HG03135 (cell line): ENCODE results near the gene SNX17.
A peak's percentile ranks its signal among the peaks of the same experiment; 100 is the strongest.

ENCODE experiments used
- ATAC-seq: cut with Tn5 transposase; IDR thresholded peaks from one replicate; pipeline ENCODE4 v1.9.1; 2021; ENCODE audit warnings: mild to moderate bottlenecking, moderate library complexity; ENCODE audit not compliant: unreplicated experiment

Gene SNX17

DNA sequence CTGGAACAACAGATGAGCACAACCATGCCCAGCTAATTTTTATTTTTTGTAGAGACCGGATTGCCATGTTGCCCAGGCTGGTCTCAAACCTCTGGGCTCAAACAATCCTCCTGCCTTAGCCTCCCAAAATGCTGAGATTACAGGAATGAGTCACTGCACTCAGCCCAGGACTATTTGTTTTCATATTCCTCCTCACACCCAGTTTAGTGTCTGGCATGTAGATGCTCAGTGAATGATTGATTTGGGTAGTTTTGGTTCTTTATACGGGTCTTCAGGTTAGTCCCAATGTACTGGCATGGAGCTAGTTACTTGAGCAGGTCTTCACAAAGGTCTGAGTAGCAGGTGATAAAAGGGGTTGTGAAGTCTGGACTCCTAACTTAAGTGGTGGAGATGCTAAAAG lies 6.5 kb upstream of the SNX17 start:
- no peak for ATAC-seq

DNA sequence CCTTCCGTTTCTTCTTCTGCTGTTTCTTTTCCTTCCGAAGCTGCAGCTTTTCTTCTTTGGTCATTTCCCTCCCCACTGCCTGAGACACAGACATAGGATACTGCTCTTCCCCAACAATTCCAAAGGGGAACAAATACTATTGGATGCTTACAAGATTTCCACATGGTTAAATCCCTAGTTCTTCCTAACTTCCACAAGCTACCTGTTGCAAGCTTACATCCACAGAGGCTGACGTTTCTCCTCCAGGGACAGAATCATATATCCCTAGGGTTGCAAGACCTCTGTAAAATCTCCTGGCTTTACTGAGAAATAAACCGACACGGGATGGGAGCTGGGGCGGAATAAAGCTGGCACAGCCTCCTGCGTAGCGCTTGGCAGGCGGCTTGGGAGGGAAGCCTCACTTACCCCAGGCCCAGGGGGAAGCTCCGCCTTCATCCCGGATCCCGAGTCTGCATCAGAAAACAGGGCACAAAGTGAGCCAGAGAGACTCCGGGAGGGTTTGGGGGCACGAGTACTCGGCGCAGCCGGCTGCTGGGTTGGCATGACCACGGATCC lies 868 bp upstream of the SNX17 start:
- ATAC-seq, result no peak

GRCh38 chr2:27370816-27371620 lies 602 bp downstream of the SNX17 start:
- peak; percentile 31 for ATAC-seq

DNA sequence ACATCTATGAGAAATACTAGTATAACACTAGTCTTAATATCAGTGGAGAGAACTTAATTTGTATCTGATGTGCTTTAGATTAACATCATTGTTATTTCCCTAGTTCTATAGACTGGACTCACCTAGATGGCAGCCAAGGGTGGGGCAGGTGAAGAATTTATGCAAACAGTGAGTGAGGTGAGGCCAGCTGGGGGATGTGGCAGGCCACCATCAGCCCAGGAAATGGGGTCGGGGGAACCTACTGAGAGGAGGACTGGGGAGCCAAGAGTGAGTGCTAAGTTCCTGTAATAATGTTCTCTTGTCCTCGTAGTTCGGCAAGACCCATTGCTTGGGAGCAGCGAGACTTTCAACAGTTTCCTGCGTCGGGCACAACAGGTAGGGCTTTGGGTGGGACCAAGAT lies 2.5 kb downstream of the SNX17 start:
- ATAC-seq, result no peak

- no peak for ATAC-seq
Measured at GRCh38 chr2:27373567-27373966, 3.2 kb downstream of the SNX17 start.

DNA sequence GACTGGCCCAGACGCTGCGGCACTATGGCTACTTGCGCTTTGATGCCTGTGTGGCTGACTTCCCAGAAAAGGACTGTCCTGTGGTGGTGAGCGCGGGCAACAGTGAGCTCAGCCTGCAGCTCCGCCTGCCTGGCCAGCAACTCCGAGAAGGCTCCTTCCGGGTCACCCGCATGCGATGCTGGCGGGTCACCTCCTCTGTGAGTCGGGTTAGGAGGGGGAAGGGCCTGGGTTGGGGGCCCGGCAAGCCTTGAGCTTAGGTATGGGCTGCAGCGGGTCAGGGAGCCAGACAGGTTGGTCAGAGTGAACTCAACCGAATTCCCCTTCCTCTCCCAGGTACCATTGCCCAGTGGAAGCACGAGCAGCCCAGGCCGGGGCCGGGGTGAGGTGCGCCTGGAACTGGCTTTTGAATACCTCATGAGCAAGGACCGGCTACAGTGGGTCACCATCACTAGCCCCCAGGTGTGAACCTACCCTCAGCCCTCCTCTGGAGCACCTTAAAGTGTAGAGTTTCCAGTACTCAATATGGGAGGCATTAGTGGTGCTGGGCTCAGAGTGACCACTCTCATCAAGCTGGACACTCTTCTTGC lies 5.2 kb downstream of the SNX17 start:
- no peak for ATAC-seq

DNA sequence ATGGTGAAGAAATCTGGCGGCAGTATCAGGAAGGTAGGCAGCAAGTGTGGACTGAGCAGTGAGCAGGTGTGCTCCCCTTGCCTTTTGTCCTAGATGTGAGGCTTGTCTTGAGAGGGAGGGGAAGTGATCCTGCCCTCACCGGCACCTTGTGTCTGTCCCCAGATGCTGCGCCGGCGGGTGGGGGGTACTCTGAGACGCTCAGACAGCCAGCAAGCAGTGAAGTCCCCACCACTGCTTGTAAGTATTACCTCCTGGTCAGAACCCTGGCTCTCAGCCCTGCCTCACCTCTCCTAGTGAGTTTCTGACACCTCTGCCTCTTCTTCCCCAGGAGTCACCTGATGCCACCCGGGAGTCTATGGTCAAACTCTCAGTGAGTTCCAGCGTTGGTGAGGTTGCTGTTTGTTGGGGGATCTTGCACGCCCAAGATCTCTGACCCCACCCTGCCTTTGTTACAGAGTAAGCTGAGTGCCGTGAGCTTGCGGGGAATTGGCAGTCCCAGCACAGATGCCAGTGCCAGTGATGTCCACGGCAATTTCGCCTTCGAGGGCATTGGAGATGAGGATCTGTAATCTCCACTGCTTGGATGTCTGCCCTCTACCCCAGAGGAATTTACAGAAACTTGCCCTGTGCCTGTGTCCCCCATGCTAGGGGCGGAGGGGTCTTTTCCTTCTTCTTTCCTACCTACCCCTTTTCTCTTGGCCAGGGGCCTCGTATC lies 5.9 kb downstream of the SNX17 start:
- no peak for ATAC-seq

GRCh38 chr2:27376866-27377617 lies 6.6 kb downstream of the SNX17 start:
- no peak for ATAC-seq

- no peak for ATAC-seq
Measured at GRCh38 chr2:27377618-27378095, 7.2 kb downstream of the SNX17 start.

- ATAC-seq, result no peak
Measured at GRCh38 chr2:27378096-27378808, 7.8 kb downstream of the SNX17 start.

- ATAC-seq, result no peak
Measured at GRCh38 chr2:27378809-27379290, 8.4 kb downstream of the SNX17 start.

DNA sequence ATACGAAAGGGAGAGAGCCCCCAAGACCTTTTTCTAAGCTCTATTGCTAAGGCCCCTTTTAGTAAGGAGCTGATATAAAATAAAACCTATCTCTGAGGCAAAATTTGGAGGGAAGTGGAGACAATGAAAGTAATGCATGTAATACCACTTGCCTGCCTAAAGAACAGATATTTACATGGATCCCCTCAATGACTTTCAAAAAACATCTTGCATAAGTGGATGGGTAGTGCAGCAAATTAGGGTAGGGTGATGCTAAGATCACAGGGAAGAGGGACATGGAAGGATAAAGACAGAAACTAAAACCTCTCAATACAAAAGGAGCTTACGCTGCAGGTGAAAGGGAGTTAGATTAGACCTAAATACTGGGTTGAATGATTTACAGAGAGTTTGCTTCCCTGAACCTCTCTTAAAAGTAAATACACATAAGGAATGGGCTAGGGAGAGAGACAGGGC lies 9.0 kb downstream of the SNX17 start:
- no peak for ATAC-seq

GRCh38 chr2:27379836-27380625 lies 9.6 kb downstream of the SNX17 start:
- no peak for ATAC-seq

- ATAC-seq, result peak; percentile 67
Measured at GRCh38 chr2:27380626-27381545, 10.5 kb downstream of the SNX17 start, which contains the start of gene ZNF513. Gene ZNF513 (minus strand): TSS chr2:27380734. CDS start chr2:27380526, 208 bp downstream.

GRCh38 chr2:27381577-27382181 lies 11.3 kb downstream of the SNX17 start:
- ATAC-seq, result no peak

DNA sequence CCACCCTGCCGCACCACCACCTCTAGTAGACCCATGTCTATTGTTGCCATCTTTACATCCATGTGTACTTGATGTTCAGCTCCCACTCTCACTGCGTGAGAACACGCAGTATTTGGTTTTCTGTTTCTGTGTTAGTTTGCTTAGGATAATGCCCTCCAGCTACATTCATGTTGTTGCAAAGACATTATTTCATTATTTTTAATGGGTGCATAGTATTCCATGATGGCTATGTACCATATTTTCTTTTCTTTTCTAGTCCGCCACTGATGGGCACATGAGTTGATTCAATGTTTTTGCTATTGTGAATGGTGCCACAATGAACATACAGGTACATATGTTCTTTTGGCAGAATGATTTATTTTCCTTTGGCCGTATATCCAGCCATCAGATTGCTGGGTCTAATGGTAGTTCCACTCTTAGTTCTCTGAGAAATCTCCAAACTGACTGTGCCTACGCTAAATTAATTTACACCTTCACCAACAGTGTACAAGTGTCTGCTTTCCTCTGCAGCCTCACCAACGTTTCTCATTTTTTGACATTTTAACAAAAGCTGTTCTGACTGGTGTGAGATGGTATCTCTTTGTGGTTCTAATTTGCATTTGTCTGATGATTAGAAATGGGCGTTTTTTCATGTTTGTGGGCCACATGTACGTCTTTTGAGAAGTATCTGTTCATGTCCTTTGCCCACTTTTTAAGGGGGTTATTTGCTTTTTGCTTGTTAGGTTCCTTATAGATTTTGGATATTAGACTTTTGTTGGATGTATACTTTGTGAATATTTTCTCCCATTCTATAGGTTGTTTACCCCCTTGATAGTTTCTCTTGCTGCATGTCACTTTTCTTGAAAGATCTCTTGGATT lies 20.6 kb downstream of the SNX17 start:
- ATAC-seq, result no peak

- no peak for ATAC-seq
Measured at GRCh38 chr2:27393225-27393624, 22.8 kb downstream of the SNX17 start.
